ENCODE results near the gene ZP1.

The ZP1 gene

GRCh38 chr11:60844045-60844869 lies 23.1 kb upstream of the ZP1 start:
- DNase-seq (ENCODE audit: low read depth) = no peak

GRCh38 chr11:60844870-60845221 lies 22.5 kb upstream of the ZP1 start:
- DNase-seq (ENCODE audit: low read depth) = no peak

- DNase-seq (ENCODE audit: low read depth) = no peak
These were observed 22.0 kb upstream of the ZP1 start for GRCh38 chr11:60845338-60845737.

- DNase-seq (ENCODE audit: low read depth) = no peak
These were observed 20.1 kb upstream of the ZP1 start for GRCh38 chr11:60847281-60847680.

GRCh38 chr11:60847896-60848295 lies 19.4 kb upstream of the ZP1 start:
- no peak for DNase-seq (ENCODE audit: low read depth)

- no peak for DNase-seq (ENCODE audit: low read depth)
These were observed 18.6 kb upstream of the ZP1 start for GRCh38 chr11:60848714-60849151.

GRCh38 chr11:60849641-60850520 lies 17.5 kb upstream of the ZP1 start:
- no peak for DNase-seq (ENCODE audit: low read depth)

- DNase-seq (ENCODE audit: low read depth) = no peak
These were observed 15.8 kb upstream of the ZP1 start for GRCh38 chr11:60851327-60852104.

GRCh38 chr11:60852117-60852981 lies 15.0 kb upstream of the ZP1 start:
- DNase-seq (ENCODE audit: low read depth) = no peak

- no peak for DNase-seq (ENCODE audit: low read depth)
These were observed 14.1 kb upstream of the ZP1 start for GRCh38 chr11:60852982-60853950.

- DNase-seq (ENCODE audit: low read depth) = no peak
These were observed 13.0 kb upstream of the ZP1 start for GRCh38 chr11:60854140-60854846.

- no peak for DNase-seq (ENCODE audit: low read depth)
These were observed 12.3 kb upstream of the ZP1 start for GRCh38 chr11:60854847-60855725.

GRCh38 chr11:60855726-60856633 lies 11.4 kb upstream of the ZP1 start, which contains the start of gene PTGDR2:
PTGDR2 (minus strand) TSS chr11:60855950; CDS start chr11:60853722, 2,228 bp downstream.
- DNase-seq (ENCODE audit: low read depth) = no peak

GRCh38 chr11:60857378-60858232 lies 9.7 kb upstream of the ZP1 start:
- DNase-seq (ENCODE audit: low read depth) = no peak

- no peak for DNase-seq (ENCODE audit: low read depth)
These were observed 9.1 kb upstream of the ZP1 start for GRCh38 chr11:60858236-60858635.

- DNase-seq (ENCODE audit: low read depth) = no peak
These were observed 8.4 kb upstream of the ZP1 start for GRCh38 chr11:60858731-60859464.
